T-cell (primary cell): ENCODE results near the gene RYR1. TPM values are rescaled to one million over a fixed set of nuclear protein-coding genes. Genes with fewer than 3 reads are reported as not detected.
"Not testable (repeated sequence)": the region's sequence is repeated elsewhere in the genome, so short reads cannot be mapped to it uniquely, and the experiment has no call there.

Experiments used
- ATAC-seq, 4 experiments: fragments of 200-7000 bp in 3 of 4; fragments of 150-1000 bp in 1 of 4; cut with Tn5 transposase; replicated peaks in 1 of 4; 1 replicate in 3 of 4; 2 replicates in 1 of 4; pipeline ENCODE4 v1.10.0; 2021; ENCODE audit warnings: moderate library complexity in 3 of 4, mild to moderate bottlenecking in 2 of 4, moderate number of reproducible peaks in 1 of 4
- CTCF ChIA-PET, 2 donors: fragments of 300-600 bp; sonication (Branson Sonifier 250); formaldehyde crosslinking; loops; one replicate each; lab custom pipeline; 2022; ENCODE audit warnings: antibody characterized with exemption in 2 of 2; lab: Charles Lee
- POLR2A ChIA-PET, 2 donors: fragments of 300-600 bp; sonication (Branson Sonifier 250); formaldehyde crosslinking; loops; one replicate each; lab custom pipeline; 2022; ENCODE audit warnings: antibody characterized with exemption in 2 of 2; lab: Charles Lee
- DNase-seq, 35 experiments: peaks; one replicate each; pipeline versions ENCODE4 v3.0.0 to v3.0.0-alpha.2; 2013 to 2023
- H3K27ac ChIP-seq: one replicate; pipeline ENCODE4 v1.5.1; 2013; ENCODE audit warnings: low read length
- H3K27me3 ChIP-seq, 2 experiments: replicated peaks in 1 of 2; 1 replicate in 1 of 2; 2 replicates in 1 of 2; pipeline versions ENCODE4 v1.6.1 to v1.7.0; 2013; ENCODE audit warnings: low read length in 1 of 2, mixed read lengths in 1 of 2; ENCODE audit not compliant: control insufficient read depth in 2 of 2, insufficient read depth in 2 of 2; ENCODE audit errors: extremely low read depth in 1 of 2
- H3K36me3 ChIP-seq, 2 donors: 1 replicate in 1 of 2; 2 replicates in 1 of 2; pipeline versions ENCODE4 v1.6.1 to v1.7.0; 2013; ENCODE audit warnings: low read length in 1 of 2; ENCODE audit not compliant: control insufficient read depth in 2 of 2, insufficient read depth in 1 of 2; ENCODE audit errors: extremely low read depth in 1 of 2
- H3K4me1 ChIP-seq, 2 experiments: 1 replicate in 1 of 2; 2 replicates in 1 of 2; pipeline versions ENCODE4 v1.6.1 to v1.7.0; 2013; ENCODE audit warnings: low read length in 2 of 2, mixed read lengths in 1 of 2; ENCODE audit not compliant: insufficient read depth in 2 of 2, control insufficient read depth in 1 of 2; ENCODE audit errors: extremely low read depth in 1 of 2
- H3K4me3 ChIP-seq, 2 donors: 1 replicate in 1 of 2; 2 replicates in 1 of 2; pipeline versions ENCODE4 v1.5.1 to v1.7.0; 2013; ENCODE audit warnings: mild to moderate bottlenecking in 2 of 2, low read length in 1 of 2, moderate library complexity in 1 of 2; ENCODE audit not compliant: control insufficient read depth in 1 of 2; ENCODE audit errors: extremely low read depth in 1 of 2
- H3K9me3 ChIP-seq: 2 replicates; pipeline ENCODE4 v1.7.0; 2013
- H3K27ac Mint-ChIP-seq, 2 donors: one replicate each; pipeline ENCODE4 v1.8.0; 2020 to 2021; ENCODE audit warnings: mild to moderate bottlenecking in 2 of 2, mixed read lengths in 2 of 2
- H3K27me3 Mint-ChIP-seq, 2 donors: one replicate each; pipeline ENCODE4 v1.8.0; 2021 to 2022; ENCODE audit warnings: mixed read lengths in 2 of 2
- H3K36me3 Mint-ChIP-seq: one replicate; pipeline ENCODE4 v1.8.0; 2021; ENCODE audit warnings: mixed read lengths
- H3K4me1 Mint-ChIP-seq, 3 donors: one replicate each; pipeline ENCODE4 v1.8.0; 2020 to 2022; ENCODE audit warnings: mixed read lengths in 3 of 3, mild to moderate bottlenecking in 1 of 3
- H3K4me3 Mint-ChIP-seq, 3 donors: one replicate each; pipeline ENCODE4 v1.8.0; 2020 to 2022; ENCODE audit warnings: mild to moderate bottlenecking in 3 of 3, mixed read lengths in 3 of 3, moderate library complexity in 3 of 3
- H3K9me3 Mint-ChIP-seq, 3 donors: one replicate each; pipeline ENCODE4 v1.8.0; 2020 to 2022; ENCODE audit warnings: mixed read lengths in 3 of 3
- WGBS: methylation state at CpG from one replicate; pipeline ENCODE4 v1.1.5; 2013; ENCODE audit warnings: missing lambda C conversion rate; ENCODE audit not compliant: insufficient coverage; 5-methylcytosine and 5-hydroxymethylcytosine counted together
- total RNA-seq, 35 experiments: library from RNA in 6 of 35; stranded (reverse) in 6 of 35; fragments of 120-200 nt in 1 of 35; gene quantifications; one replicate each; pipeline versions ENCODE4 v1.2.1 to v1.2.4 and lab custom pipeline; 2013 to 2026

RYR1 gene
- total RNA-seq, 5 donors from 2014 or later (not counting 1 experiment from before 2014, with no cell fraction given) = 1.1 to 3.8 (median 2.9) TPM

DNA sequence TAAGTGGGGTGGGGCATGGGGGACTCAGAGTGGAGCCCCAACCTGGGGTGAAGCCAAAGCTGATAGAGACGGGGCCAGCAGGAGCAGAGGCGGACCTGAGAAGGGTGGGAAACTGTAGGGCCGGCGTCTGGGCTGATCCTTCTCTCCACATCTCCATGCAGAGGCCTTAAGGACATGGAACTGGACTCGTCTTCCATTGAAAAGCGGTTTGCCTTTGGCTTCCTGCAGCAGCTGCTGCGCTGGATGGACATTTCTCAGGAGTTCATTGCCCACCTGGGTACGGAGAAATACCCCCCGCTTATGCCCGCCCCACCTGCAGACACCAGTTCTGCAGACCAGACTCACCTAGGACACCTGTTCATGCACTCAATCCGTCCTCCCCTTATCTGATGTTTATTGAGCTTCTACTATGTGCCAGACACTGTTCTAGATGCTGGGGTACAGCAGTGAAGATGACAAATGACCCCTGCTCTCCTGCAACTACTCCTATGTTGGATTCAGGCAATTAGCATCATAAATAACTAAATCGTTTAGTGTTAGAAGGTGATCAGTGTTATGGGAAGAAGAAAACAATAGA lies 74.1 kb downstream of the RYR1 start:
- Histone ChIP-seq H3K4me3 (no peak overlapping the region), H3K27me3 (peaks cover 0 to 28% of the 10 kb centered on the region in 2 experiments), H3K27ac (no peak overlapping the region), H3K4me1 (peaks cover 0 to 16% of the 10 kb centered on the region in 2 experiments), H3K36me3 (no peaks in the 10 kb centered on the region), H3K9me3 (no peaks in the 10 kb centered on the region)
- Mint-ChIP-seq H3K27ac (no peak overlapping the region), H3K4me3 (peak overlapping the region in 1 of 3 donors; percentile 41), H3K9me3 (no peaks in the 10 kb centered on the region), H3K27me3 (no peaks in the 10 kb centered on the region), H3K4me1 (peaks cover 0 to 9% (median 8%) of the 10 kb centered on the region in 3 donors), H3K36me3 (no peaks in the 10 kb centered on the region)
- ChIA-PET POLR2A (no interaction called here), CTCF (interaction anchor here in 1 of 2 donors (1.0 to 1.6 kb wide), 2 partner anchors 25 to 104 kb away, joined by 3 read pairs; partner anchors contain the start of gene FAM98C)
- WGBS = 81% methylated on average over 7 of the region's 12 CpGs
- DNase-seq (no peak), ATAC-seq (no peak)

DNA sequence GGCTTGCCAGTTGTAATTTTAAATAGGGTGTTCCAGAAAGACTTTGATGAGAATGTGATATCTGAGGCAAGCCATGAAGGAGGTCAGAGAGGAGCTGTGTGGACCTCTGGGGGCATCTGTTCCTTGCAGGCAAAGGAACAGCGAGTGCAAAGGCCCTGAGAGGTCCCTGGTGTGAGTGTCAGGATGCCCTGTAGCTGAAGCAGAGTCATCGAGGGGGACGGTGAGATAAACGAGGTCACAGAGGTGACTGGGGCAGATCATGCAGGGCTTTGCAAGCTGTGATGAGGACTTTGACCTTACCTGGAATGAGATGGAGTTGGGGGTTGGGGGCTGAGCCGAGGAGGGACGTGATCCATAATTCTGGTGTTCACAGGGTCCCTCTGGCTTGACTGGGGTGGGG lies 75.0 kb downstream of the RYR1 start:
- Mint-ChIP-seq H3K9me3 (no peaks in the 10 kb centered on the region), H3K4me3 (no peak overlapping the region), H3K27me3 (no peaks in the 10 kb centered on the region), H3K27ac (no peak overlapping the region), H3K4me1 (peaks cover 0 to 12% (median 9%) of the 10 kb centered on the region in 3 donors), H3K36me3 (no peaks in the 10 kb centered on the region)
- 69% methylated on average over 6 of the region's 6 CpGs for WGBS
- H3K9me3 ChIP-seq = no peaks in the 10 kb centered on the region
- H3K27me3 ChIP-seq = peaks cover 0 to 28% of the 10 kb centered on the region in 2 experiments
- POLR2A ChIA-PET = no interaction called here
- no peak overlapping the region for H3K27ac ChIP-seq
- H3K4me1 ChIP-seq = peaks cover 0 to 16% of the 10 kb centered on the region in 2 experiments
- H3K36me3 ChIP-seq = no peaks in the 10 kb centered on the region
- CTCF ChIA-PET = no interaction called here
- no peak overlapping the region for H3K4me3 ChIP-seq
- no peak for DNase-seq
- ATAC-seq = no peak

DNA sequence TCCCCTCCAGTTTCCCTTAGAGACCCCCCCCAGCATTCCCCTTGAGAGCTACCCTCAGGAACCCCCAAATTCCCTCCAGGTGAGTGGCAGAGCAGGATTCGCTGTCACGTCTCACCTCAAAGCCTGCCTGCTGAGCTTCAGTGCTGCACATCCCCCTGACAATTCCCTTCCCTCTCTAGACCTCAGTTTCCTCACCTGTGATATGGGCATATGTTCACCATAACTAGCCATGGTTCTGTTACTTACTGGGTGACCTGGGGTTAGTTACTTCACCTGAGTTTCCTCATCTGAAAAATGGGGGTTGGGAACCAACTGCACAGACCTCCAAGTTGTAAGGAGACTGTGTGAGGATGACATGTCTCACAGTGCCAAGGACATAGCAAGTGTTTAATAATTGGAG lies 75.5 kb downstream of the RYR1 start:
- Mint-ChIP-seq H3K9me3 (no peaks in the 10 kb centered on the region), H3K4me1 (peaks cover 3 to 16% (median 9%) of the 10 kb centered on the region in 3 donors), H3K4me3 (no peak overlapping the region), H3K36me3 (no peaks in the 10 kb centered on the region), H3K27ac (peak overlapping the region in 1 of 2 donors; percentile 27), H3K27me3 (no peaks in the 10 kb centered on the region)
- ChIA-PET CTCF (interaction anchor here in 1 of 2 donors (0.6 kb wide), 1 partner anchor 158 kb away, joined by 4 read pairs; no protein-coding TSS in a partner anchor), POLR2A (no interaction called here)
- peaks cover 0 to 28% of the 10 kb centered on the region in 2 experiments for H3K27me3 ChIP-seq
- WGBS = 93% methylated on average over 2 of the region's 2 CpGs
- no peak for ATAC-seq
- H3K27ac ChIP-seq = no peak overlapping the region
- no peaks in the 10 kb centered on the region for H3K36me3 ChIP-seq
- H3K4me3 ChIP-seq = no peak overlapping the region
- H3K4me1 ChIP-seq = peaks cover 0 to 16% of the 10 kb centered on the region in 2 experiments
- no peaks in the 10 kb centered on the region for H3K9me3 ChIP-seq
- no peak for DNase-seq

DNA sequence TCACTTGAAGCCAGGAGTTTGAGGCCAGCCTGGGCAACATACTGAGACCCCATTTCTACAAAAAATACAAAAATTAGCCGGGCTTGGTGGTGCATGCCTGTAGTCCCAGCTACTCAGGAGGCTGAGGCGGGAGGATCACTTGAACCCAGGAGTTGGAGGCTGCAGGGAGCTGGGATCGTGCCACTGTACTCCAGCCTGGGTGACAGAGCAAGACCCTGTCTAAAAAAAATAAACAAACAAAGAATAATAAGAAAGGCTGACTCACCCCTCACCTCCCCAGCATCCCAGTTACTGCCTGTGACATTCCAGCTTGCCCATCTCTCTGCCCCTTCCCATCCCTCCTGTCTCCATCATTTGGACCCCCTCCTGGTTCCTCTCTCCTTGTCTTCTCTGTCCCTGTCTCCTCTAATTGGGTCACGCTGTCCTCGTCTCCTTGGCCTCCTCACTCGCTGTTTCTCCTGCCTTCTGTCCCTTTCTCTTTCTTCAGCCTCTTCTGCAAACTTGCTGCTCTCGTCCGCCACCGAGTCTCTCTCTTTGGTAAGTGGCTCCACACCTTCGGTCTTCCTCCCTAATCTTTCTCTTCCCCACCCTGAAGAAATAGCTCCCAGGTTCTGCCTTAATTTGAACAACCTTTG lies 77.7 kb downstream of the RYR1 start:
- Mint-ChIP-seq H3K27ac (no peak overlapping the region), H3K4me3 (no peak overlapping the region), H3K36me3 (no peaks in the 10 kb centered on the region), H3K9me3 (no peaks in the 10 kb centered on the region), H3K4me1 (peaks cover 13 to 23% (median 14%) of the 10 kb centered on the region in 3 donors), H3K27me3 (no peaks in the 10 kb centered on the region)
- no peak overlapping the region for H3K27ac ChIP-seq
- H3K9me3 ChIP-seq = no peaks in the 10 kb centered on the region
- ChIA-PET CTCF (interaction anchor here in 1 of 2 donors (0.7 kb wide), 1 partner anchor 230 kb away, joined by 3 read pairs; no protein-coding TSS in a partner anchor), POLR2A (interaction anchor here in 1 of 2 donors (0.6 kb wide), 1 partner anchor 9 kb away, joined by 8 read pairs; no protein-coding TSS in a partner anchor)
- WGBS = 71% methylated on average over 8 of the region's 10 CpGs
- H3K36me3 ChIP-seq = no peaks in the 10 kb centered on the region
- ATAC-seq (no peak), DNase-seq (no peak)
- peaks cover 0 to 29% of the 10 kb centered on the region in 2 experiments for H3K4me1 ChIP-seq
- H3K27me3 ChIP-seq = peaks cover 0 to 26% of the 10 kb centered on the region in 2 experiments
- H3K4me3 ChIP-seq = no peak overlapping the region

DNA sequence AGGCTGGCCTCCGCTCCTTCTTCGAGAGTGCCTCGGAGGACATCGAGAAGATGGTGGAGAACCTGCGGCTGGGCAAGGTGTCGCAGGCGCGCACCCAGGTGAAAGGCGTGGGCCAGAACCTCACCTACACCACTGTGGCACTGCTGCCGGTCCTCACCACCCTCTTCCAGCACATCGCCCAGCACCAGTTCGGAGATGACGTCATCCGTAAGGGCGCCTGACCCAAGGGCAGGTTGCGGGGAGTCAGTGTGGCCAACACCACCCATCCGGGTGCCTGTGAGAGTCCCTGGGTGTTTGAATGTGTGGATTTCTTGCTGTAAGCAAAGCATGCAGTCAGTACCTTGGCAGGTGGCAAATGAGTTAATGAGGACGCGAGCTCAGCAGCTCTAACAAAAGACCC lies 78.8 kb downstream of the RYR1 start:
- POLR2A ChIA-PET = no interaction called here
- peaks cover 0 to 17% of the 10 kb centered on the region in 2 experiments for H3K27me3 ChIP-seq
- H3K27ac ChIP-seq = no peak overlapping the region
- H3K9me3 ChIP-seq = no peaks in the 10 kb centered on the region
- H3K36me3 ChIP-seq = no peaks in the 10 kb centered on the region
- no peak overlapping the region for H3K4me3 Mint-ChIP-seq
- CTCF ChIA-PET = no interaction called here
- H3K36me3 Mint-ChIP-seq = no peaks in the 10 kb centered on the region
- H3K27me3 Mint-ChIP-seq = no peaks in the 10 kb centered on the region
- DNase-seq (no peak), ATAC-seq (no peak)
- H3K4me1 ChIP-seq = peaks cover 0 to 18% of the 10 kb centered on the region in 2 experiments
- no peak overlapping the region for H3K4me3 ChIP-seq
- H3K9me3 Mint-ChIP-seq = no peaks in the 10 kb centered on the region
- no peak overlapping the region for H3K27ac Mint-ChIP-seq
- H3K4me1 Mint-ChIP-seq = peaks cover 6 to 16% (median 13%) of the 10 kb centered on the region in 3 donors
- WGBS = 97% methylated on average over 17 of the region's 19 CpGs

DNA sequence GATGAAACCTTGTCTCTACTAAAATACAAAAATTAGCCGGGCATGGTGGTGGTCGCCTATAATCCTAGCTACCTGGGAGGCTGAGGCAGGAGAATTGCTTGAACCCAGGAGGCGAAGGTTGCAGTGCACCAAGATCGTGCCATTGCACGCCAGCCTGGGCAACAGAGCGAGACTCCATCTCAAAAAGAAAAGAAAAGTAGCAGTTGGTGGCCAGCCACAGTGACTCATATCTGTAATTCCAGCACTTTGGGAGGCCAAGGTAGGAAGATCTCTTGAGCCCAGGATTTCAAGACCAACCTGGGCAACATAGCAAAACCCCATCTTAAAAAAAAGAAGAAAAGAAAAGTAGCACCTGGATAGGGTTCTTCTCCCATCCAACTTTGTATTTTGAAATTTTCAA lies 79.7 kb downstream of the RYR1 start:
- H3K27me3 Mint-ChIP-seq, H3K27ac ChIP-seq, POLR2A ChIA-PET, H3K4me3 ChIP-seq, H3K9me3 ChIP-seq, DNase-seq, ATAC-seq, H3K36me3 ChIP-seq, H3K4me3 Mint-ChIP-seq, H3K9me3 Mint-ChIP-seq, H3K36me3 Mint-ChIP-seq: not testable (repeated sequence)
- CTCF ChIA-PET = interaction anchor here in 1 of 2 donors (0.5 to 0.8 kb wide), 2 partner anchors 26 to 418 kb away, joined by 3 read pairs; partner anchors contain the start of genes MRPS12 and SARS2
- 75% methylated on average over 6 of the region's 6 CpGs for WGBS
- Mint-ChIP-seq H3K4me1 (peaks cover 6 to 16% (median 13%) of the 10 kb centered on the region in 3 donors), H3K27ac (peak overlapping the region in 1 of 2 donors; percentile 19)
- H3K27me3 ChIP-seq = peaks cover 0 to 17% of the 10 kb centered on the region in 2 experiments
- peaks cover 0 to 14% of the 10 kb centered on the region in 2 experiments for H3K4me1 ChIP-seq
